Suppressor macrophage treated with lipopolysaccharide for 4 hours (primary cell): ENCODE data around the gene GPC6.
"Not testable (repeated sequence)": the region's sequence is repeated elsewhere in the genome, so short reads cannot be mapped to it uniquely, and the experiment has no call there.

Source experiments
- DNase-seq: peaks from one replicate; pipeline ENCODE4 v3.0.0-alpha.2; 2020

Gene GPC6

DNA sequence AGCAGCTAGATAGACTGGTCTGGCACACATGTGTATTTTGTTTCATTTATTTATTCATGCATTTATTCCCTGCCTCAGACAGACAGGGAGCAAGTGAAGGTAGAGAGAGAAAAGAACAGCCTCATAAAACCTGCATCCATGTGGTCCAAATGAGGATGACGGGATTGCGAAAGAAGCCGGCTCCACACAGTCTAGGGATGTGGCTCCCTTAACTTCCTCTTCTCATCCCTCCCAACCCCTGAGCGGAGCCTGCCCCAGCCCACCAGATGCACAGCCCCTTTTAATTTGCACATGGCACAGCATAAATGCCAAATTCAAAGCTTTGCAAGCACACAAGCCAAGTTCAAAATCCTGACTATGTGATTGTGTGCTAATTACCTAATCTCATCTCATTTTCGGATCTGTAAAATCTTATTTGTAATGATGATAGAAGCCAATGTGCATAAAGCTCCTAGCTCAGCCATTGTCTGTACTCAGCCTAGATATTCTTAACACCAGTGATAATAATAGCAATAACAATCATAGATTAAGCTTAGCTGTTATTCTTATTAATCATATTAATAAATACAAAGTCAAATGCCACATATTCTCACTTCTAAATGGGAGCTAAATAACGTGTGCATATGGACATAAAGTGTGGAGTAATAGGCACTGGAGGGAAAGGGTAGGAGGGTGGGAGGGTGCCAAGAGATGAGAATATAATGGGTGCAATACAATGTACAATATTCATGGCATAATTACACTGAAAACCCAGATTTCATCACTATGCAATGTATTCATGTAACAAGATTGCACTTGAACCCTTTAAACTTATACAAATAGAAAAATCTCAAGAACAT is 1096.5 kb downstream of the GPC6 start:
- DNase-seq: no peak

DNA sequence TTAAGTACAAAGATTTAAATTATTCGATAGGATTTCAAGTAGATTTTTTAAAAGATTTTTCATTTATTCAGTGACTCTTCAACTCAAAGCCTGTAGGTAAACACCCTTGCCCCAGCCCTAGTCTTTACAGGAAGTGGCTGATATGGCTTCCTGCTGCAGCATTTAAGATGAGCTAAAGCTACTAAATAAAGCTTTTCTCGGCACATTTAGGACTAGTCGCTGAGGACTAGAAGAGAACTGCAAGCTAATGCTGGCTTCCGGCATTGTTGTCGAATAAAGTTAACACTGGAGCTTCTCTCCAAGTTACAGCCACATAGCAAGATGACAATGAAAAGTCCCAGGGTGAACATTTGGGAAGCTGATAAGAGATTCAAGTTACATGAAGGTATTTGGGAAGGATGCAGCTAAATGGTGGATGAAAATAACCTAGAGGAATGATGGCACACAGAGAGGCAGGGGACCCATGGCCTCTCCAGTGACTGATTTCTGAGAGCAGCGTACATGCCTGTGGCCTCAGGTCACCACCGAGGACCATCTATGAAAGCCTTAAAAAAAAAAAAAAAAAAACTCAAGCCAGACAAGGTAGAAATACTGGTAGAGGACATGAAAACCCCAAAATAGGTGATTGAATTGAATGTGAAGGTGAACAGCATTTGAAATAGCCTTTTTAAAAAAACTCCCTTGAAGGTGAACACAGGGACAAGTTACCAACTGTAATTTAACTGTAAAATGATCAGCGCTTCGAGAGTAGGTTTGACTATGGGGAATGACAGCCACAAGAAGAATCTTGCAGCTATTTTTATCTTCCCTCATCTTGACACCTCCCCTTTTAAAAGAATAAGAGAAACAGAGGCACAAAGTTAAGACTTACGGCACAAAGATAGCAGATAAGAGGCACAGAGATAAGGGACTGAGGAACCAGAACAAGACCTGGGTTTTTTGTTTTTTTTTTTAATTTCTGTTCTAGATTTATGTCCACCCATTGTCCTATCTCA is 1097.5 kb downstream of the GPC6 start:
- DNase-seq: no peak

DNA sequence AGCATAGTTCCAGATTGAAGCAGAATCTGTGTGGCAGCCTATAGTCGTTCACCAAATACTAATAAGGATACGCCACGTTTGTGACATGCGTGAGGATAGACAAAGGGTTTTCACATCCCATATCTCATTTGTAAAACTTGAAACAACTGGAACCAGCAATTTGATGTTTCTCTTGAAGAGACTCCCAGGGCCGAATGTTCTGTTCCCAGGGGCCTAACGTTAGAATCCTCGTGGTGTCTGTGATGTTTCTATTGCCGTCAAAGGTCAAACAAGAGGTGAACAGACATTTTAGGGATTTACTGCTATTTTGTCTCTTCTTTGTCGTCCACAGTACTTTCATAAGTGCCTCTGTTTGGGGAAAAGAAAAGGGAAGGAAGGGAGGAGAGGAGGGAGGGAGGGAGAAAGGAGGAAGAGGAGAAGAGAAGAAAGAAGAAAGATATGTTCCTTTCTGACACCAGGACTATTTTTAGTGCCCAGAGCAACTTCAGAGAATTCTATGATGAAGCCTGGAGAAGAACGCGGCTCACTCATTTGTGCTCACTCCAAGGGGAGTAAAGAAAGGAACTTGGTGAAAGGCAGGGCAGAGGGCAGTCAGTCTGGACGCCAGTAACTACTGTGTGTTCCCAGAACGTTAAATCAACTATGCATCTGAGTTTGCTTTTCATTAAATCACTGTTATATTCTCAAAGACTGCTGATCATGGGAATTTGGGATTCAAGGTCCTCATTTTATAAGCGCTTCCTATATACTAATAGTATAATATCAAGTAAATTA is 1098.3 kb downstream of the GPC6 start:
- DNase-seq: no peak

DNA sequence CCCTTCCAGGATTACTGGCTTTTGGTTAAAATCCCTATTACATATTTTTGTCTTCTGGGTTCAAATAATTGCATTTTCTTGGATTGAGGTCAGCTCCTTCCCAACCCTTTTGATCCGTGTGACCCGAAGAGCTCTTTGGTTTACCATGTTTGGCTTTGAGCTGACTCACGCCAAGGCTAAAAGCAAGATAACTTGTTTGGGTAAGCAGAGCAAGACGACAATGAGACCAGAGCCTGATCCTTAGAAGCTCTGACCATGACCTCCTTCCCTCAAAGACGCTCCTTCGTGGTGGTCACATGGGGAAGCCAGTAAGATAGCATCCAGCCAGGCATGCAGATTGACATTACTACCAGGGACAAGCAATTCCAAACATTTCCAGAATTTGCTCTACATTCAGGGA is 1099.0 kb downstream of the GPC6 start:
- no peak for DNase-seq

DNA sequence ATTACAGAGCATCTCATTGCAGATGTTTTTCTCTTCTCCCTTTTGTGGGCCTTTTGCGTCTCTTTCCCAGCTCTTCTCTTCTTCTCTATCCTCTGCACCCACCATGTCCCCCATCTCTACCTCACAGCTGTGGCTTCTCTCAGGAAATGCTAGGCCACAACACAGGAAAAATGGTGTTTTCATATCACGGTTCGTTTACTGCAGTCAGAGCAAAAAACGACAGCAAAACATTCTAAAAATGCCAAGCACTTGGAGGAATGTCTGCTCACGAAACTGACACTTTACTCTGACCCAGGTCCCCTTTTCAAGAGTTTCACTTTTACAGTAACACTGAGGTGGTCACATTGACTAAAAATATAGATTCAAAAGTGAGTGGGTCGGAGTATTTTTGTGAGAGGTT is 1100.7 kb downstream of the GPC6 start:
- DNase-seq: no peak

DNA sequence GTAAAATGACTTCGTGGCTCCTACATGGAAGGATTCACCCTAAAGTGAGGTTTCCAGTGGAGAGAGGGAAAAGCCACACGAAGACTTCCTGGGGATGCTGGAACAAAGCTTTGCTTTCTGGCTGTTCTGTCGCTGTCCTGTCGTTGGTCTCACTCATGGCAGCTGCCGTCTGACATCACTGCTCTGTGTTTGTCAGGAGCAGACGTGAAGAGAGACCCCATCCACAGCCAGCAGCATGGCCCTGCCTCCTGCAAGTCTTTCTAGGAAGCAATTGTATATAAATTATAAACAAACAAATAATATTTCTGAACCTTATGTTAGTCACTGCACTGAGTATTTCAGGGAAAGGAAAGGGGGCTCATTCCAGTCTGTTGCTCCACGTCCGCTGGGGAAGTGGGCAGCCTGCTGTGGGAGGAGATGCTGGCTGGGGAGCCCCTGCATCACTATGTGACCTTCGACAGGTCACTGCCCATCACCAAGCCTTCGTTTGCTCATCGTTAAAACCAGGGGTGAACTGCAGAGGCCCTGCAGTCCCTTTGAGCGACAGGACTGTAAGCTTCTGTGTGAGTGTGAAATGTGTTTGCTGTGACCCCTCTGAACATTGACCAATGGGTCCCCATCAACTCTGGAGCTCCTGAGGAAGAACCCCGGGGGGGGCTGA is 1101.9 kb downstream of the GPC6 start:
- no peak for DNase-seq

DNA sequence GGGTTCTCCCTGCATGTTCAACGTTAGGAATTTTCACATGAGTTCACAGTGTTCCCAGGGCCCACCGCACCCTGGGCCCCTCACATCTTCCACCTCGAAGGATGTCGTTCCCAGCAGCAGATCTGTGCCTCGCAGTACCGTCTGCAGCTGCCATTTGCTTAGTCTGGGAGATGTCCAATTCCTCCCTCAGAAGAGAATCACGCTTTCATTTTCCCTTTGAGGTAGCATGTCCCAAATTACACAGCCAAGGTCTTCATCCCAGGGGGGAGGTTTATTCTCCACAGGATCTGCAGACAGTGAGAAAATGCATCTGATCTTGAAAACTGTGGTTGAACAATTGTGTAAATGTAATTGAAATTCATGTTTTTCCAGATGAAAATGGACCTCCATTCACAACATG is 1102.7 kb downstream of the GPC6 start:
- DNase-seq: no peak

DNA sequence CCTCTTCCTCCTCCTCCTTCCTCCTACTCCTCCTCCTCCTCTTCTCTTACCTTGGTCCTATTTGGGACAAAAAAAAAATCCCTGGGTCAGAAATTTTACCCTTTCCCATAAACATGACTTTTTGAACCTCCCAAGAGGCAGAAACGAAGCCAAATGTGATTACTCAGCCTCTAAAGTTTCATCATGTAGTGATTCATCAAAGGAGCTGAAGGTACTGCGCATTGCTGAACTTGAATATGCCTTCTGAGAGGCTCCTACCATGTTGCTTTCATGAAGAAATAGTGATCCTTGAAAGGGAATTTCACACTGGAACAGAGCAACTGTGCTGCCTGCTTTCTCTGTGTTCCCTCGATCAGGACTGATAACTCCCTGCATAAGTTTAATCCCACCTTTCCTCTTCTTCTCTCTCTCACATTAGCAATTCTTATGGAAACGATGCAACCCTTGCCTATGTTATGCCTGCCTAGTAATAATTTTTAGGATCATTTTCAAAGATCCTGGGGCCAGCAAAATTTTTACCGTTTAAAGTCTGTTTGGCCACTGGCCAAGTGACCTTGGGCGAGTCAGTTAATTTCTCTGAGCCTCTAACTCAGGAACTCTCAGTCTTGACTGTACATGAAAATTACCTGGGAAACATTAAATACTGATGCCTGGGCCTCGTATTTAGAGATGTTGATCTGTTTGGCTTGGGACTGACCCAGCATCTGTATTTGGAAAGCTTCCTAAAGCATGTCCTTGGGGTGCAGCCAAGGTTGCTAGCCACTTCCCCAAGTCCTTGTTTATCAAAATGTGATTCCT is 1103.3 kb downstream of the GPC6 start:
- DNase-seq: peak; percentile 19

DNA sequence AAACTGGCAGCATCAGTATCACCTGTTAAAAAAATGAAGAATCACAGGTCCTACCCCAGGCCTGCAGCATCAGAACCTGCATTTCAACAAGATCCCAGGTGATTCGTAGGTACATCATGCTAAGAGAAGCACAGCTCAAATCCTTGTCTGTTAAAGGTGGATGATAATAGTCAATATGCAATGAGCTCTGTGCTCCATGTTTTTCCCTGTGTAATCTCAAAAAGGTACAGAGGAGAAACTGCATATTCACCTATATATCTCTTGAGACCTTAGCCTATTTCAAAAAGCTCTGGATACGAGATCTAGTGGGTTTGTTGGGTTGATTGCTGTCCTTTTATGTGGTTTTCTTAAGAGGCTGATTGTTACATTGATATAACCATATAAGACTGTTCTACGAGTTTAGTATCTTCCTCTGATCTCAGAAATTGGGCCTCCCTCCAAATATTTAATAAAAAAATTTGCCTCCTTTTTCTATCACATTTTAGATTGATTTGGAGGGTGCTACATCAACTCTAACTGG is 1104.0 kb downstream of the GPC6 start:
- no peak for DNase-seq

DNA sequence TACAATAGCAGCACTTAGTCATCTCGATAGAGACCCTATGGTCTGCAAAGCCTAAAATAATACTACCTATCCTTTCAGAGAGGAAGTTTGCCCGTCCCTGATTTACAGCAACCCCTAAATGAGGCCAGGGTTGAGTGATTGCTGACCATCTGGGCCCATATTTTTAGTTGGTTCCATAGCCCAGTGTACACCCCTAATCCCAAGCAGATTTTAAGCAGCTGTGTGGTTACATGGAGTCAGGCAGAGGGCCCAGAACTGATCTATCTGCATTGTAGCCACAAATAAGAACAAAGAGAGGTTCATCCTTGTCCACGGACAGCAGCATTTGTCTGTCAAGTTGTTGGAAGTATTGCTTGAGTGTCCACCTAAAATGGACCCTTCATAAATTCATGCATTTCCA is 1104.7 kb downstream of the GPC6 start:
- no peak for DNase-seq

DNA sequence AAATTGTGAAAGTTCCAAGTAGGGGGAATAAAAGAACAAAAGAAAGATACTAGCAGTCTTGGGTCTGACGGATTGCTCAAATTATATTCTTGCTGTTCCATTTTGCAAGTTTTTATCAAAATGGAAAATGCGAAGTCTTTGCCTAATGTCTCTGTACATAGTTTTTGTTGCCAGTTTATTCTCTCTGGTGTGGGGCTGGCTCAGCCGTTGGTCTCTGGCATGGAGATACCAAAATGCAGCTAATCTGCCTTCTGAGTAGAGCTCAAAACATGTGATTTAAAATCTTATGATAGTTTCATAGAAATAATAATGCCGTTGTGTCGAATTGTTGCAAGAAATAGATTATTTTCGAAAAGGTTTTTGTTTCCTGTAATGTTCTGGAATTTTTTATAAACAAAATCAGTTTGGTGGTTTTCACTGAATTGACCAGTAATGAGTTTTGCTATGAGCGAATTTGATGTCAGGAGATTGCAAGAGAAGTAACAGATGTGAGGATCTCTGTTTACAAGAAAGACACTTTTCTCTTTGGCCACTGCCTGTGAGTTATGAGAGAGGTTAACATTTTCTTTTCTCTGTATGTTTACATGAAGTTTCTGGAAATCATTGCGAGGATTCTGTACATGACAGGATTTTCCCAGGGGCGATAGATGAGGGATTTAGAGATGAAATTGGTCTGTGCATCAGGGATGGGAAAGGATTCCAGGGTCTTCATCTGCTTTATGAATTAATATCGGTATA is 1105.9 kb downstream of the GPC6 start:
- no peak for DNase-seq

DNA sequence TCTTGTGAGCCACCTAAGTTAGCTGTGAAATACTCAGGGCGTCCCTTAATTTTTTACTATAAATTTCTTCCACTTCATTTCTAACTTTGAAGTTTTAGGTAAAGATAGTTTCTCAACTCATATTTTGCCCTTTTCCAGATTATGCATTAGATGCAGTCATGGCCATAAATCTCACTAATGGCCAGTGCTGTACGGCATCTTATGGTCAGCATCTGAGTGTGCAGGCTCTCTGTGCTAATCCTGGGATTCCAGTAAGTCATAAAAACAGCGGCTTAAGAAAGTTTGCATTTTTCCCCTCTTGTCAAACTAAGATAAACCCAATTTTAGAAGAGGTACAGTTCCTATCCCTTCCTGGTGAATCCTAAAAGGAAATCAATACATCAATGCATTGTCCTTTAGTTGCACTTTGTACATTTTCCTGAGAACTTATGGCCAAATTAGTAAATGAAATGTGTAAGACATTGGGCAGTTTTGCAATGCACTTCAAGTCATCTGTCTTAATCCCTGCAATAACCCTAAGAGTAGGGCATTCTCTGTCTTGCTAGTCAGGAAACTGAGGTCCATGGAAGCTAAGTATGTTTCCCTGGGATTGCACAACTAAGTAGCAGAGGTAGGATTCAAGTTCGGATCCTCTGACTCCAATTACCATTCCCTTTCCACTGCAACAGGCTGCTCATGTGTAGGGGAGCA is 1106.7 kb downstream of the GPC6 start:
- DNase-seq: no peak

DNA sequence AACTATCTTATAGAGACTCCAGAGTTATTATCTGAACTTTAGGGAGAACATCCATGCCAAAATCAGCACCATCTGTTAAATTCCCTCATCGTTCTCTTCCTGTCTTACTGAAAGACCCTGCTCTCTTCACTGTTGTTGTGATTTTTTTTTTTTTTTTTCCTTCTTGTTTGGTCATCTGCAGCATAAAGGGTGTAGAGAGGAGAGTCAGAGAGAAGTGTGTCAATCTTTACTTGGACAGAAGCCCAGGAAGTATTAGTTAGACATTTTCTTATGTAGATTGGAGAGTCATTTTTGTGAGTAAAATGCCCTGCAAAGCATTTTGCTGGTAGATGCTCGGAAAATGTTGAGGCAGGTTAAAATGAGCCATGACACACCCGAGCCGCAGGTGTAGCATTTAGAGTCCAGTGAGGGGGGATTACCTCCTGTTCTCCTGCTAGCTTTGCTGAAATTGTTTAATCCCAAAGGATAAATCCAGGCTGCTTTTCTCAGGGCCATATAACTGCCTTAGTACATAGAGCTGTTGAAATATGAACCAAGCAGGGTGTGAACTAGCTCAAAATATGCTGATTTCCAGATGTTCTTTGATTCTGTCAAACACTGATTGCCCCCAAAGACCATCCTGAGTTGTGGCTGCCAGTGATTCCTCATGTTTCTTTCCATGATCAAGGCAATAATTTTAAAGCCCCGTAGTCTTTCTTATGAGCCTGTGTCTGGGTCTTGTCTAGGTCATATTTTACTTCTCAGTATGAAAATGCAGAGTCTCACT is 1109.3 kb downstream of the GPC6 start:
- DNase-seq: no peak

DNA sequence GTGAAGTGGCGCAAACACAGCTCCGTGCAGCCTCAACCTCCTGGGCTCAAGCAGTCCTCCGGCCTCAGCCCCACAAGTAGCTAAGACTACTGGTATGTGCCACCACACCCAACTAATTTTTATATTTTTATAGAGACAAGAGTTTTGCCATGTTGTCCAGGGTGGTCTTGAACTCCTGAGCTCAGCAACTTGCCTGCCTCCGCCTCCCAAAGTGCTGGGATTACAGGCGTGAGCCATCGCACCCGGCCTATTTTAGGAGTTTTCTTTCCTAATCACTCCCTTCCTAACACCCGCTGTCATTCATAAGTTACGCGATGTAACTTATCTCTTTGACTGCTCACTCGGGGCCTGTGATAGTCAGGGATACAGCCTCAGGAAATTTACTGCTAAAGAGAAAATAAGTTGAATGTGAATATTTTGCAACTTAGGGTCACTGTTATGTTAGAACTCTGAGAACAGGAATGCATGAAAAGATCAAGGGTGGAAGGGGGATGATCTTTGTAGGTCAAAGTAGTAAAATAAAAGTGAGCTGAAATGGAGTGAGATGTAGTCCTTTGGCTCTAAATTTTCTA is 1112.6 kb downstream of the GPC6 start:
- no peak for DNase-seq

DNA sequence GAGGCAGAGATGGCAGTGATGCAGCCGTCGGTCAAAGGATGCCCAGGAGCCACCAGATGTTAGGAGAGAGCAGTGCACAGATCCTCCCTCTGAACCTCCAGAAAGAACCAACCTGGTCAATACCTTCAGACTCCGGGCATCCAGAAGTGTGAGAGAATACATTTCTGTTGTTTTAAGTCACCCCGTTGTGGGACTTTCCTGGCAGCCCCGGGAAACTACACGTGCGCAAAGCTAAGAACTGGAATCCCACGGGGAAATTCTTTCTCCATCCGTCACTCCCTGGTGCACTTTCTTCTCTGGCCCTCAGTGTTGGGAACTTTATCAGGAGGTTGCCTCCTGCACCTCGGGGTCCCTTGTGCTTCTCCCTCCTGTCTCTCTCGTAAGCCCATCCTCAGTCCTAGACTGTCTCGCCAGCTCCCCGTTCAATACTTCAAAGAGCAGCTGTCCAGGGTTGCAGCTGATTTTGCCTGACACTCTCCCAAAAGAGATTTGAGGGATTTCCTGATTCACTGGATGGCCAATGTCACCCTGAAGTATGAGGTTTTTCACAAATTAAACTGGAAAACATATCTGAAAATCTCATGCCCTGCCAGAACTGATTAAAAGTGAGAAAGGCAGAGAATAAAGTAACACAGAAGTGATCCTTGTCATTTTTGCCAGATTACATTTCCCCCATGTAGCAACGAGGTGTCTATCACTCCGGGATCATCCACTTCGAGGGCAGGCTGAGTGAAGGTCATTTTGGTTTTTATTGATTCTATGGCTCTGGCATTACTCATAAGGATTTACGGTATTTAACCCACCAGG is 1116.0 kb downstream of the GPC6 start:
- DNase-seq: no peak

DNA sequence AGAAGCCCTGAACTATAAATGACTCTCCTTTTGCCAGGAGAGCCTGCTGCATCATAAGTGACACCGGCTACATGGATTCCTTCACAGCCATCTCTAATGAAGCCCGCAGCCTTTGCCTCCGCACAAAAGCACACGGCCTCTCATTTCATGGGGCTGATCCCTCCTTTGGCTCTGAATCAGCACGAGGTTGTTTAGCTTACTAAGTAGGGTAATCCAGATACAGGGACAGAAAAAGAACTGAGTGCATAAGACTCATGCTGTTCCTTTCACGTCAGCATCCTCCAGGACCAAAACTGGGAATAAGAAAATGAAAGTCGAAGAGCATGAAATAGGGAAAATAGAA is 1116.6 kb downstream of the GPC6 start:
- DNase-seq: no peak

DNA sequence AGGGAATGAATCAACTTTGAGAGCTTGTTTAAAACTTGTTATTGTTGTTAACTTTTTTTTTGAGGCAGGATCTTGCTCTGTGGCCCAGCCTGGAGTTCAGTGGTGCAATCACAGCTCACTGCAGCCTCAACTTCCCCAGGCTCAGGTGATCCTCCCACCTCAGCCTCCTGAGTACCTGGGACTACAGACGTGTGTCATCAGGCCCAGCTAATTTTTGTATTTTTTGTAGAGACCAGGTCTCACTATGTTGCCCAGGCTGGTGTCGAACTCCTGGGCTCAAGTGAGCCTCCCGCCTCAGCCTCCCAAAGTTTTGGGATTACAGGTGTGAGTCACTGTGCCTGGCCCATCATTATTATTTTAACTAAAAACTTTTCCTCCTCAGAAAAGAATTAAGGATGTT is 1117.1 kb downstream of the GPC6 start:
- DNase-seq: not testable (repeated sequence)
